Fibroblast of lung (primary cell): ENCODE measurements around the gene RACK1. TPM values are rescaled to one million over a fixed set of nuclear protein-coding genes. Genes with fewer than 3 reads are reported as not detected.
"Not testable (repeated sequence)": the region's sequence is repeated elsewhere in the genome, so short reads cannot be mapped to it uniquely, and the experiment has no call there.

Source experiments
- DNase-seq, 2 donors: peaks; one replicate each; pipeline versions ENCODE4 v3.0.0 to v3.0.0-alpha.2; 2010; ENCODE audit warnings: low read depth in 2 of 2
- H2AFZ ChIP-seq: 2 replicates; pipeline ENCODE4 v1.5.1; 2012; ENCODE audit warnings: low read length, control low read depth, inconsistent platforms
- H3K27ac ChIP-seq: 2 replicates; pipeline ENCODE4 v1.5.1; 2011; ENCODE audit warnings: low read length, control low read depth; ENCODE audit not compliant: insufficient read depth
- H3K27me3 ChIP-seq: 2 replicates; pipeline ENCODE4 v1.5.1; 2011; ENCODE audit warnings: mild to moderate bottlenecking, low read length; ENCODE audit not compliant: control insufficient read depth, insufficient read depth
- H3K36me3 ChIP-seq: 2 replicates; pipeline ENCODE4 v1.5.1; 2011; ENCODE audit warnings: low read length; ENCODE audit not compliant: control insufficient read depth, insufficient read depth
- H3K4me1 ChIP-seq: 2 replicates; pipeline ENCODE4 v1.5.1; 2011; ENCODE audit warnings: low read length; ENCODE audit not compliant: control insufficient read depth, insufficient read depth; ENCODE audit errors: extremely low read depth
- H3K4me2 ChIP-seq: 2 replicates; pipeline ENCODE4 v1.5.1; 2011; ENCODE audit warnings: low read length, control low read depth; ENCODE audit not compliant: insufficient read depth; ENCODE audit errors: extremely low read depth
- H3K4me3 ChIP-seq, 4 experiments: fragments of 200-600 bp in 1 of 4; sonication (generic) in 1 of 4; replicated peaks in 1 of 4; 2 replicates each; pipeline ENCODE4 v1.5.1; 2011 to 2016; ENCODE audit warnings: low read length in 4 of 4, low read depth in 3 of 4, mild to moderate bottlenecking in 3 of 4, control low read depth in 2 of 4, inconsistent platforms in 1 of 4, mixed read lengths in 1 of 4; ENCODE audit not compliant: insufficient read depth in 1 of 4; ENCODE audit errors: control extremely low read depth in 1 of 4
- H3K79me2 ChIP-seq: 2 replicates; pipeline ENCODE4 v1.5.1; 2012; ENCODE audit warnings: mild to moderate bottlenecking, low read length, inconsistent platforms; ENCODE audit not compliant: control insufficient read depth, insufficient read depth
- H3K9ac ChIP-seq: 2 replicates; pipeline ENCODE4 v1.5.1; 2011; ENCODE audit warnings: mild to moderate bottlenecking, low read length, control low read depth; ENCODE audit not compliant: insufficient read depth
- H3K9me3 ChIP-seq: 2 replicates; pipeline ENCODE4 v1.5.1; 2012; ENCODE audit warnings: low read depth, low read length; ENCODE audit not compliant: control insufficient read depth, insufficient read depth
- H4K20me1 ChIP-seq: 2 replicates; pipeline ENCODE4 v1.5.1; 2011; ENCODE audit warnings: low read length; ENCODE audit not compliant: control insufficient read depth, insufficient read depth; ENCODE audit errors: extremely low read depth
- EZH2 ChIP-seq: IDR thresholded peaks from 2 replicates; pipeline ENCODE4 v1.5.1; 2012; ENCODE audit warnings: low read length, control low read depth, mild to moderate bottlenecking; ENCODE audit errors: missing control alignments
- polyA plus RNA-seq, 2 donors: library from polyadenylated mRNA; depleted of rRNA in 1 of 2; stranded (reverse) in 1 of 2; unstranded in 1 of 2; fragments of >200 nt; gene quantifications; 2 replicates each; pipeline ENCODE4 v1.2.1, GENCODE V29; 2011 to 2012; ENCODE audit warnings: missing spikeins in 1 of 2
- total RNA-seq: library from RNA; depleted of rRNA; stranded (reverse); fragments of >200 nt; gene quantifications from 2 replicates; pipeline ENCODE4 v1.2.1, GENCODE V29; 2014
- TF ChIP-seq, protein P1 (sequence below), 2 donors: IDR thresholded peaks in 1 of 2; conservative IDR thresholded peaks in 1 of 2; 1 replicate in 1 of 2; 2 replicates in 1 of 2; pipeline ENCODE4 v1.5.1; 2011 to 2012; ENCODE audit warnings: low read length in 2 of 2, control low read depth in 1 of 2, inconsistent platforms in 1 of 2, low read depth in 1 of 2, mild to moderate bottlenecking in 1 of 2

Gene RACK1
- total and polyA plus RNA-seq, 2 donors (not counting 1 experiment from before 2014, with no cell fraction given) = 3,014 to 4,649 TPM

DNA sequence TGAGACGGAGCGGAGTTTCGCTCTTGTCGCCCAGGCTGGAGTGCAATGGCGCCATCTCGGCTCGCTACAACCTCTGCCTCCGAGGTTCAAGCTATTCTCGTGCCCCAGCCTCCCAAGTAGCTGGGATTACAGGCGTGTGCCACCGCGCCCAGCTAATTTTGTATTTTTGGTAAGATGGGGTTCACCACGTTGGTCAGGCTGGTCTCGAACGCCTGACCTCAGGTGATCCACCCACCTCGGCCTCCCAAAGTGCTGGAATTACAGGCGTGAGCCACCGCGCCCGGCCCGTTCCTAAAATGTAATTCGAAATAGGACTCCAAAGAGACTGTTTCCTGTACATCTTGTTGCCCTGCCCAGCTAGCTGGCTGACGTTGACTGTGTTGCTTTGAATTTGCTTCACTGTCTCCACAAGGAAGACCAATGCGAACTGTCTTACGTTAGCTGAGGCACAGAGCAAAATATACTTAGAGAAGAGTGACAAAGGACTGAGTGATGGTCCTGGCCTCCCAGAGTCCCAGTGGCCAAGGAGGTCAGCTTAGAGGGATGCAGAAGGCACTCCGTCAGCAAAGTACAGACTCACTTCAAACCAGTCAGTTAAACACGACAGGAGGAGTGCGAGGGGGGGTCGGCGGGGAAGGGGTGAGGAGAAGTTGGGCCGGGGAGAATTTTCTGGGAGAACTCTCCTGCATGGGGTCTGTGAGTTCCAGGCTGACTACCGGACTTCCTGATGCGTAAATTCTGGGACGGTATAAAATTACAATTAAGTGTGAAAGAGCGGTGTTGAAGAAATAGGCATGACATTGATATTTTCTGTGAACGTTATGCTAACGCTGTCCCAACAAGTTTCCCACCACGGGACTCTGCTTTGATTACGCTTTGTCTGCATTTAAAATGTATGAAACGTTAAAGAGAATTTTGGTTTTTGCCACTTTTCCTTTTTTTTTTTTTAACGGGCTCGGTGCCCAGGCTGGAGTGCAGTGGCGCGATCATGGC lies 27.4 kb downstream of the RACK1 start:
- Histone ChIP-seq H3K9ac (no peak overlapping the region), H3K4me2 (peak overlapping the region; percentile 58), H2AFZ (peak overlapping the region; percentile 82), H3K79me2 (no peaks in the 10 kb centered on the region), H3K9me3 (no peaks in the 10 kb centered on the region), H4K20me1 (no peaks in the 10 kb centered on the region), H3K4me1 (peaks cover 5% of the 10 kb centered on the region), H3K27me3 (no peaks in the 10 kb centered on the region), H3K36me3 (no peaks in the 10 kb centered on the region), H3K4me3 (peak overlapping the region; percentile 28 to 62 (median 46)), H3K27ac (no peak overlapping the region)
- TF ChIP-seq EZH2 = no peak
- TF ChIP-seq, protein P1, sequence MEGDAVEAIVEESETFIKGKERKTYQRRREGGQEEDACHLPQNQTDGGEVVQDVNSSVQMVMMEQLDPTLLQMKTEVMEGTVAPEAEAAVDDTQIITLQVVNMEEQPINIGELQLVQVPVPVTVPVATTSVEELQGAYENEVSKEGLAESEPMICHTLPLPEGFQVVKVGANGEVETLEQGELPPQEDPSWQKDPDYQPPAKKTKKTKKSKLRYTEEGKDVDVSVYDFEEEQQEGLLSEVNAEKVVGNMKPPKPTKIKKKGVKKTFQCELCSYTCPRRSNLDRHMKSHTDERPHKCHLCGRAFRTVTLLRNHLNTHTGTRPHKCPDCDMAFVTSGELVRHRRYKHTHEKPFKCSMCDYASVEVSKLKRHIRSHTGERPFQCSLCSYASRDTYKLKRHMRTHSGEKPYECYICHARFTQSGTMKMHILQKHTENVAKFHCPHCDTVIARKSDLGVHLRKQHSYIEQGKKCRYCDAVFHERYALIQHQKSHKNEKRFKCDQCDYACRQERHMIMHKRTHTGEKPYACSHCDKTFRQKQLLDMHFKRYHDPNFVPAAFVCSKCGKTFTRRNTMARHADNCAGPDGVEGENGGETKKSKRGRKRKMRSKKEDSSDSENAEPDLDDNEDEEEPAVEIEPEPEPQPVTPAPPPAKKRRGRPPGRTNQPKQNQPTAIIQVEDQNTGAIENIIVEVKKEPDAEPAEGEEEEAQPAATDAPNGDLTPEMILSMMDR (conservative IDR thresholded peaks at IDR 0.05 in 1 of 2, IDR thresholded peaks at IDR 0.05 in 1 of 2; ENCODE audit: low read depth in 1 of 2, low read length in 2 of 2) = no peak
- DNase-seq = no peak

DNA sequence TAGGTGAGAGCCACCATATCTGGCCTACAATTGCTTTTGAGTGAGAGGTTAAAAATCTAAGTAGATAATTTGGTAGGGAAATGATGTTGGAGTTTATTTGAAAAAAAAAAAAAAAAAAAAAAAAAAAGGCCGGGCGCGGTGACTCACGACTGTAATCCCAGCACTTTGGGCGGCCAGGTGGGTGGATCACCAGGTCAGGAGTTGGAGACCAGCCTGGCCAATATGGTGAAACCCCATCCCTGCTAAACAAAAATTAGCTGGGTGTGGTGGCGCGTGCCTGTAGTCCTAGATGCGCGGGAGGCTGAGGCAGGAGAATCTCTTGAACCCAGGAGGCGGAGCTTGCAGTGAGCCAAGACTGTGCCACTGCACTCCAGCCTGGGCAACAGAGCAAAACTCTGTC lies 29.5 kb downstream of the RACK1 start:
- DNase-seq, H3K27ac ChIP-seq, H3K9ac ChIP-seq, H4K20me1 ChIP-seq, H3K9me3 ChIP-seq, H3K36me3 ChIP-seq, H3K4me3 ChIP-seq, H2AFZ ChIP-seq, H3K4me2 ChIP-seq, H3K79me2 ChIP-seq, H3K27me3 ChIP-seq, H3K4me1 ChIP-seq: not testable (repeated sequence)

DNA sequence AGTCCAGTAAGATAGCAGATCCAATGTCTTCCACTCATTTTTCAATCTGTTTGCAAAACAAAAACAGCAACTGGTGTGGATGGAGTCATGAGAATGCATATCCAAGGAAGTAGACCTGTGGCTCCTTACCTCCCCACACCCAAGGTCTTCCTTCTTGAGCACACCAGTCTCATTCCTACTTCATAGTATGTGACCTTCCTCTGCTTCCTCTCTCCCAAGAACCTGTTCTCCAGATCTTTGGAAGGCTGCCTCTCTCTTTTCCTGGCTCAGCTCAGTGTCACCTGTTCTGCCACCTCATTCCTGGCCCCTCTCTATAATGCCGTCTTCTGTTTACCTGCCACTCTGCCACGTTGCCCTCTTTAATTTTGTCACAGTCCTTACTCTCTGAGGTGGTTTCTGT lies 30.8 kb downstream of the RACK1 start:
- no peak for DNase-seq

More for the DNA sequence above, 30.8 kb downstream of the RACK1 start:
- Histone ChIP-seq H3K4me2 (no peak overlapping the region), H3K79me2 (no peaks in the 10 kb centered on the region), H3K27ac (no peak overlapping the region), H3K4me3 (no peak overlapping the region), H3K9me3 (no peaks in the 10 kb centered on the region), H2AFZ (no peak overlapping the region), H3K27me3 (no peaks in the 10 kb centered on the region), H3K36me3 (no peaks in the 10 kb centered on the region), H3K4me1 (peaks cover 5% of the 10 kb centered on the region), H3K9ac (no peak overlapping the region), H4K20me1 (no peaks in the 10 kb centered on the region)
- TF ChIP-seq, protein P1 (conservative IDR thresholded peaks at IDR 0.05 in 1 of 2, IDR thresholded peaks at IDR 0.05 in 1 of 2; ENCODE audit: low read depth in 1 of 2, low read length in 2 of 2) = no peak
- no peak for TF ChIP-seq EZH2
